Left lung (tissue), 10 donors: Measurements from ENCODE around the gene PALB2. TPM values are rescaled to one million over a fixed set of nuclear protein-coding genes. Genes with fewer than 3 reads are reported as not detected.
"Not testable (repeated sequence)": the region's sequence is repeated elsewhere in the genome, so short reads cannot be mapped to it uniquely, and the experiment has no call there.

Experiments used
- ATAC-seq: fragments of 200-7000 bp; cut with Tn5 transposase; one replicate; pipeline ENCODE4 v1.9.1; 2020; ENCODE audit warnings: moderate library complexity
- DNase-seq, 4 donors: peaks; one replicate each; pipeline ENCODE4 v3.0.0-alpha.2; 2013 to 2020
- H3K27ac ChIP-seq, 2 donors: fragments of 200-600 bp; sonication (generic) in 1 of 2; one replicate each; pipeline versions ENCODE4 v1.5.0 to v1.8.0; 2020 to 2021
- H3K27me3 ChIP-seq, 2 donors: fragments of 200-600 bp; sonication (generic) in 1 of 2; one replicate each; pipeline versions ENCODE4 v1.5.0 to v1.8.0; 2020 to 2021
- H3K36me3 ChIP-seq, 2 donors: fragments of 200-600 bp; sonication (generic) in 1 of 2; one replicate each; pipeline versions ENCODE4 v1.5.0 to v1.8.0; 2020 to 2021
- H3K4me1 ChIP-seq, 2 donors: fragments of 200-600 bp; one replicate each; pipeline ENCODE4 v1.8.0; 2021
- H3K4me3 ChIP-seq, 2 donors: fragments of 200-600 bp; sonication (generic) in 1 of 2; one replicate each; pipeline versions ENCODE4 v1.5.0 to v1.8.0; 2020 to 2021; ENCODE audit warnings: mild to moderate bottlenecking in 1 of 2
- H3K9me3 ChIP-seq, 2 donors: fragments of 200-600 bp; sonication (generic) in 1 of 2; one replicate each; pipeline versions ENCODE4 v1.5.0 to v1.8.0; 2020 to 2021
- CTCF ChIP-seq, 2 donors: fragments of 200-600 bp; sonication (generic) in 1 of 2; IDR thresholded peaks; one replicate each; pipeline versions ENCODE4 v1.5.0 to v1.8.0; 2021; ENCODE audit warnings: antibody characterized with exemption in 2 of 2
- intact Hi-C, 2 donors: fragments of 100-400 bp; cut with DNase I; formaldehyde crosslinking; loops; one replicate each; pipeline versions ENCODE4 v1.11.2 to v1.14.2; 2022
- polyA plus RNA-seq, 6 donors: library from polyadenylated mRNA; unstranded; fragments of 120-200 nt; gene quantifications; one replicate each; pipeline ENCODE4 v1.2.1, GENCODE V29; 2013; ENCODE audit not compliant: insufficient read length in 6 of 6
- total RNA-seq, 2 donors: library from RNA; stranded (reverse); fragmentation: NEBNext Ultra II Directional; extraction: Animal tissue kit (Norgen Biotek cat#: 25700); gene quantifications; one replicate each; pipeline ENCODE4 v1.2.1, GENCODE V29; 2021
- donor health status: DM: no; HTN: yes; CAD: no.
- donor health status: DM: no; HTN: no; CAD: no.

PALB2 gene
- total and polyA plus RNA-seq, 8 donors, result 10.3 to 20.4 (median 15.8) TPM

DNA sequence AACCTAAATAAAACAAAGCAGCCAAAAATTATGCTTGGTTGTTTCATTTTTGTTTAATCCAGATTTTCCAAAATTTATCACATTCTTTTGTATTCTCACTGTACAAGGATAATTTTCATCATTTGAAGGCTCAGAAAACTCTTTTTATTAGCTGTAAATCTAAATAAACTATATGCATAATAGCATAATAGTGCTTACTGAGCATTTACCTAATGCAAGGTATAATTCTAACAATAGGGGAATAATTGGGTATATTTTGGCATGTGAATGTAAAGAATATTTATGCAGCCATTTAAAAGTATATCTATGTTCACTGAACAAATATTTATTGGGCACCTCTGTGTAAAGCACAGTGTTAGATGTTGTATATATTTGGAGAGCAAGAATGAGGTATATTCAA is 17.0 kb downstream of the PALB2 start:
- Histone ChIP-seq H3K27me3 (no peaks in the 10 kb centered on the region), H3K9me3 (no peaks in the 10 kb centered on the region), H3K27ac (no peak overlapping the region), H3K36me3 (peaks cover 0 to 95% of the 10 kb centered on the region in 2 donors), H3K4me3 (no peak overlapping the region), H3K4me1 (no peaks in the 10 kb centered on the region)
- intact Hi-C loops, result no loop called here
- ATAC-seq, result no peak
- no peak for DNase-seq
- no peak for TF ChIP-seq CTCF (IDR thresholded peaks at IDR 0.05)

DNA sequence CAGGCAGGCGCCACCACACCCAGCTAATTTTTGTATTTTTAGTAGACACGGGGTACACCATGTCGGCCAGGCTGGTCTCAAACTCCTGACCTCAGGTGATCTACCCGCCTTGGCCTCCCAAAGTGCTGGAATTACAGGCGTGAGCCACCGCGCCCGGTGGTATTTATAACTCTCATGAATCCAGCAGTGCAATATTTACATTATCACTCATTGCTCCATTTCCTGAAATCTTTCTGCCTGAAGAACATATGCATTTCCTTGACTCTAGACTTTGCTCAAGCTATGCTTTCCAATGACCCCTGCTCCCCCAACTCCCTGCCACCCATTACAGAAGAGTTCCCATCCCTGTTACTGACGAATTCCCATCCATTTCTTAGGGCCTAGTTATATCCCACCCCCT is 25.3 kb downstream of the PALB2 start:
- no peak for DNase-seq
- Histone ChIP-seq H3K4me1 (no peaks in the 10 kb centered on the region), H3K27ac (no peak overlapping the region), H3K36me3 (peaks cover 0 to 92% of the 10 kb centered on the region in 2 donors), H3K9me3 (no peaks in the 10 kb centered on the region), H3K27me3 (no peaks in the 10 kb centered on the region), H3K4me3 (no peak overlapping the region)
- intact Hi-C loops, result no loop called here
- TF ChIP-seq CTCF (IDR thresholded peaks at IDR 0.05), result no peak
- no peak for ATAC-seq

- peaks cover 0 to 81% of the 10 kb centered on the region in 2 donors for H3K36me3 ChIP-seq
- DNase-seq (no peak), ATAC-seq (no peak)
- TF ChIP-seq CTCF (IDR thresholded peaks at IDR 0.05), result no peak
- no peaks in the 10 kb centered on the region for H3K4me1 ChIP-seq
- no peak overlapping the region for H3K27ac ChIP-seq
- intact Hi-C loops, result no loop called here
- no peaks in the 10 kb centered on the region for H3K9me3 ChIP-seq
- no peaks in the 10 kb centered on the region for H3K27me3 ChIP-seq
- H3K4me3 ChIP-seq, result no peak overlapping the region
Measured at GRCh38 chr16:23611936-23612335, 29.2 kb downstream of the PALB2 start.

DNA sequence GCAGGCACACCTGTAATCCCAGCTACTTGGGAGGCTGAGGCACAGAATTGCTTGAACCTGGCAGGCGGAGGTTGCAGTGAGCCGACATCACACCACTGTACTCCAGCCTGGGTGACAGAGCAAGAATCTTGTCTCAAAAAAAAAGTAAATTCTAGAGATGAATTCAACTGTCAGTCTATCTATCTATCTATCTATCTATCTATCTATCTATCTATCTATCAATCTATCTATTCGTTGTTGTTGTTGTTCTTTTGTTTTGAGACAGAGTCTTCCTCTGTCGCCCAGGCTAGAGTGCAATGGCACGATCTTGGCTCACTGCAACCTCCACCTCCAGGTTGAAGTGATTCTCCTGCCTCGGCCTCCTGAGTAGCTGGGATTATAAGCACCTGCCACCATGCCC is 30.2 kb downstream of the PALB2 start:
- DNase-seq, intact Hi-C loops, H3K27me3 ChIP-seq, H3K9me3 ChIP-seq, H3K4me3 ChIP-seq, H3K27ac ChIP-seq, ATAC-seq, H3K4me1 ChIP-seq: not testable (repeated sequence)
- H3K36me3 ChIP-seq, result peaks cover 0 to 81% of the 10 kb centered on the region in 2 donors

GRCh38 chr16:23609929-23610328 is 31.2 kb downstream of the PALB2 start:
- intact Hi-C loops, result no loop called here
- DNase-seq (no peak), ATAC-seq (no peak)
- Histone ChIP-seq H3K27me3 (no peaks in the 10 kb centered on the region), H3K36me3 (peaks cover 0 to 81% of the 10 kb centered on the region in 2 donors), H3K4me3 (no peak overlapping the region), H3K27ac (no peak overlapping the region), H3K9me3 (no peaks in the 10 kb centered on the region), H3K4me1 (no peaks in the 10 kb centered on the region)
- no peak for TF ChIP-seq CTCF (IDR thresholded peaks at IDR 0.05)

GRCh38 chr16:23608194-23608593 is 32.9 kb downstream of the PALB2 start:
- intact Hi-C loops, result no loop called here
- ATAC-seq, result peak; percentile 16
- H3K4me3 ChIP-seq, result no peak overlapping the region
- H3K9me3 ChIP-seq, result no peaks in the 10 kb centered on the region
- H3K27ac ChIP-seq, result peak overlapping the region in 1 of 2 donors; percentile 35
- H3K4me1 ChIP-seq, result no peaks in the 10 kb centered on the region
- H3K27me3 ChIP-seq, result no peaks in the 10 kb centered on the region
- DNase-seq, result no peak
- TF ChIP-seq CTCF (IDR thresholded peaks at IDR 0.05), result no peak
- peaks cover 0 to 87% of the 10 kb centered on the region in 2 donors for H3K36me3 ChIP-seq
